ENCODE results near the gene TOR2A. TPM values are rescaled to one million over a fixed set of nuclear protein-coding genes. Genes with fewer than 3 reads are reported as not detected.
"Not testable (repeated sequence)": the region's sequence is repeated elsewhere in the genome, so short reads cannot be mapped to it uniquely, and the experiment has no call there.

The TOR2A gene
- total RNA-seq, 1 experiment from 2014 or later: 16.4 TPM

GRCh38 chr9:127758843-127759242 is 23.7 kb upstream of the TOR2A start:
- Histone ChIP-seq H3K9me2 (ENCODE audit: insufficient read depth) (no peaks in the 10 kb centered on the region), H3K9me3 (ENCODE audit: insufficient read depth, low read depth) (no peaks in the 10 kb centered on the region), H3K4me3 (no peak overlapping the region), H3F3A (ENCODE audit: insufficient read depth, low read depth) (no peaks in the 10 kb centered on the region; the same call in 1 of the 2 replicates), H3K36me3 (ENCODE audit: low read depth) (no peaks in the 10 kb centered on the region), H4K20me1 (ENCODE audit: insufficient read depth) (no peaks in the 10 kb centered on the region), H3K4me2 (no peak overlapping the region), H2AFZ (no peak overlapping the region), H3K27me3 (ENCODE audit: insufficient read depth, low read depth) (peaks cover 59% of the 10 kb centered on the region), H3K79me2 (ENCODE audit: low read depth) (no peaks in the 10 kb centered on the region), H3K27ac (no peak overlapping the region), H3K4me1 (replicated peaks; ENCODE audit: insufficient read depth) (no peaks in the 10 kb centered on the region)
- TF ChIP-seq EZH2 (IDR thresholded peaks at IDR 0.05; ENCODE audit: low read depth) (no peak), CTCF (conservative IDR thresholded peaks at IDR 0.05) (no peak)
- ChIA-PET CTCF (interaction anchor here (0.6 kb wide), 1 partner anchor 111 kb away, joined by 3 read pairs; no protein-coding TSS in a partner anchor), POLR2A (ENCODE audit: unreplicated experiment) (no interaction called here)
- DNase-seq: no peak
- BruUV-seq (replicated peaks): no TSS peak
- intact Hi-C loops (cut with micrococcal nuclease; ENCODE audit: unreplicated experiment): no loop called here

- CTCF ChIA-PET: interaction anchor here (0.6 to 0.9 kb wide), 2 partner anchors 41 to 361 kb away, joined by 4 to 5 read pairs; no protein-coding TSS in a partner anchor
- H4K20me1 ChIP-seq (ENCODE audit: insufficient read depth); BruUV-seq (replicated peaks); H2AFZ ChIP-seq; H3K4me2 ChIP-seq; DNase-seq; H3K79me2 ChIP-seq (ENCODE audit: low read depth); H3K27ac ChIP-seq; H3K4me1 ChIP-seq (replicated peaks; ENCODE audit: insufficient read depth); H3K36me3 ChIP-seq (ENCODE audit: low read depth); H3F3A ChIP-seq (ENCODE audit: insufficient read depth, low read depth); intact Hi-C loops (cut with micrococcal nuclease; ENCODE audit: unreplicated experiment); H3K4me3 ChIP-seq; H3K9me2 ChIP-seq (ENCODE audit: insufficient read depth); H3K9me3 ChIP-seq (ENCODE audit: insufficient read depth, low read depth): not testable (repeated sequence)
- POLR2A ChIA-PET (ENCODE audit: unreplicated experiment): interaction anchor here (0.6 kb wide), 1 partner anchor 50 kb away, joined by 3 read pairs; no protein-coding TSS in a partner anchor
- peaks cover 59% of the 10 kb centered on the region for H3K27me3 ChIP-seq (ENCODE audit: insufficient read depth, low read depth)
Measured at GRCh38 chr9:127756776-127757175, 21.7 kb upstream of the TOR2A start.

- no peak for DNase-seq
- no TSS peak for BruUV-seq (replicated peaks)
- Histone ChIP-seq H3K4me1 (replicated peaks; ENCODE audit: insufficient read depth) (no peaks in the 10 kb centered on the region), H3F3A (ENCODE audit: insufficient read depth, low read depth) (no peaks in the 10 kb centered on the region; the same call in 1 of the 2 replicates), H3K9me3 (ENCODE audit: insufficient read depth, low read depth) (no peaks in the 10 kb centered on the region), H3K79me2 (ENCODE audit: low read depth) (no peaks in the 10 kb centered on the region), H3K4me3 (no peak overlapping the region), H3K27ac (no peak overlapping the region), H4K20me1 (ENCODE audit: insufficient read depth) (no peaks in the 10 kb centered on the region), H3K4me2 (no peak overlapping the region), H3K9me2 (ENCODE audit: insufficient read depth) (no peaks in the 10 kb centered on the region), H2AFZ (no peak overlapping the region), H3K36me3 (ENCODE audit: low read depth) (no peaks in the 10 kb centered on the region), H3K27me3 (ENCODE audit: insufficient read depth, low read depth) (peaks cover 54% of the 10 kb centered on the region)
- CTCF ChIA-PET: interaction anchor here (0.9 to 1.0 kb wide), 2 partner anchors 9 to 362 kb away, joined by 3 to 4 read pairs; no protein-coding TSS in a partner anchor
- intact Hi-C loops (cut with micrococcal nuclease; ENCODE audit: unreplicated experiment): no loop called here
- no peak for TF ChIP-seq CTCF (conservative IDR thresholded peaks at IDR 0.05)
- TF ChIP-seq EZH2 (IDR thresholded peaks at IDR 0.05; ENCODE audit: low read depth): no peak
- POLR2A ChIA-PET (ENCODE audit: unreplicated experiment): interaction anchor here (0.6 kb wide), 1 partner anchor 50 kb away, joined by 3 read pairs; no protein-coding TSS in a partner anchor
Measured at GRCh38 chr9:127756233-127756632, 21.1 kb upstream of the TOR2A start.
